Left renal pelvis (tissue), 4 donors: ENCODE results near the gene DFFB. TPM values are rescaled to one million over a fixed set of nuclear protein-coding genes. Genes with fewer than 3 reads are reported as not detected.

ENCODE experiments used
- DNase-seq, 4 donors: peaks; one replicate each; pipeline ENCODE4 v3.0.0-alpha.2; 2013; ENCODE audit warnings: low read depth in 4 of 4, low spot score in 3 of 4
- polyA plus RNA-seq, 4 donors: library from polyadenylated mRNA; unstranded; fragments of 120-200 nt; gene quantifications; one replicate each; pipeline ENCODE4 v1.2.1, GENCODE V29; 2013; ENCODE audit not compliant: insufficient read length in 4 of 4

Gene DFFB
- polyA plus RNA-seq, 4 donors = 5.2 to 11.2 (median 7.0) TPM

- no peak for DNase-seq
These were observed 35.9 kb downstream of the DFFB start for GRCh38 chr1:3893190-3893589.

DNA sequence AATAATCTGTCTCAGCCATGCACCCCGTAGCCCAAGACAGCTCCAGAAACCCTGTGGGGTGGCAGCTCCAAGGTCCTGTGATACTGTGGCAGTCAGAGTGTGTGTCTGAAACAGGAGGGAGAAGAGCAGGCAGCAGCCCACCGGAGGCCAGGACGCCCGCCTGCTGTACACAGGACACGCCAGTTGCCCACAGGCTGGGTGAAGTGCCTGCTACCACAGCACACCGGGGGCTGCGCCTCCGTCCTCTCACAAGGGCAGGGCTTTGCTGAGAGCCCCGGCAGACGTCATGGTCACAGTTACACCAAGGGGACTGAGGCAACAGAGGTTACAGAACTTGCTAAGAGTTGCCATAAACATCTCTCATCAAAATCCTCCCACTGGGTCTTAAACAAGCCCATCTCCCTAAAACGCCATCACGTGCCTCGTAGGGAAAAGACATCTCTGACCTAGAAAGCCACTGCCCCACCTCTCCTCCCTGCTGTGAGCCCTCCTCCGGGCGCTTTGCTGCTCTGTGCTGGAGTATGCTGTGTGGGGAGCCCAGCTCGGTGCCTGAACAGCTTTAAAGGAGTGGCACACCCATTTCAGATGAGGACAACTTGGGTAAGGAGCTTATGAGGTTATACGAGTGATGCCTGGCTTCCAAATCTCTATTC, 37.5 kb downstream of the DFFB start:
- no peak for DNase-seq

GRCh38 chr1:3895279-3895950, 38.1 kb downstream of the DFFB start:
- no peak for DNase-seq

DNA sequence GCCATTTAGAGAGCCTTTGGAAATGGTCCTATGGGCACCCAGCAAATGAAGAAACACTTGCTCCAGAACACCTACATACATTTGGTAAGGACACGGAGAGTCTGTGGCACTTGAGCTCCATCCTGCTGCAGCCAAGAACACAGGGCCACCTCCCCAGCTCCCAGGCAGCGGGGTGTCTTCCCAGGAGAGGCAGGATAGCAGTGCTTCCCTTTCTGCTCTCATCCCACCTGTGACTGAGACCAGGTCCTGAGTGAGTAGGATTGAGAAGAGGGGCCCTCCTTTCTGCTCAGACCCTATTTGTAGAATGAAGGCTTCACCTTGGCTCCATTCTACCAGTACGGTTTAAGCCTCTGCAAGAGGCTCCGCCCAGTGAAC, 38.7 kb downstream of the DFFB start:
- DNase-seq = no peak

DNA sequence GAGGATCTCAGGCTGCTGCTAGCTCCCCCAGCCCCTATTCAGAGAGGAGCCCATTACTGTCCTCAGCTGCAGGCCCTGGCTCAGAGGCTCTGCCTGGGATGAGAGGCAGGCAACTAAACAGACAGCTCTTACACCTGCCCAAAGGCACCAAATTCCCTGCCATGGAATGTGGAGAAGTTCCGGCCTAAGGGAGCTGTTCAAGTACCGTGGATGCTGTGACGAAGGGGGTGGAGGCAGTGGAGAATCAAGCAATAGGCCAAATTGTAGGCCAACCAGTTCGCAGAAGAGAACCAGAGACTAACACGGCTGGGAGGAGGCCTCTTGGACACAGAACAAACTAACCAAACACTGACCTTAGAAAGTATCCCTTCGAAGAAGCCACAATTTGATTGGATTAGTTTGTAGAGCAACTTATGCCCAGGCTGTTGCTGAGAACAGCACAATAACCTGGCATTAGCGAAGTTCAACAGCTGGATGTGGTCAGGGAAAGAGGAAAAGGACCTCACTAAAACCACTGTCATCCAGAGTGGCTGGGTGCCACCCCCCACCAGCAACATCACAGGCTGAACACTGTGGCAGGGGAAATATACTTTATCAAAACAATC, 39.2 kb downstream of the DFFB start:
- no peak for DNase-seq

DNA sequence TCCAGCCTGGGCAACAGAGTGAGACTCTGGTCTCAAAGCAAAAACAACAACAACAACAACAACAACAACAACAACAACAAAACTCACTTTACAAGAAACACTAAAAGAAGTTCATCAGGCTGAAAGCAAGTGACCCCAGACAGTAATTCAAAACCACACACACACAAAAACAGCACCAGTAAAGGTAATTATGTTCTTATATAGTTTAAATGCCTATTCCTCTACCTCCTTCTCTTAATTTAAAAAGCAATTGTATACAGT, 41.1 kb downstream of the DFFB start:
- DNase-seq = no peak

GRCh38 chr1:3898994-3899753, 41.9 kb downstream of the DFFB start:
- DNase-seq = no peak

GRCh38 chr1:3899754-3900149, 42.5 kb downstream of the DFFB start:
- no peak for DNase-seq

- DNase-seq = peak; percentile 97 to 99 (median 98)
These were observed 43.1 kb downstream of the DFFB start, which contains the start of gene C1orf174 for GRCh38 chr1:3900150-3900968. Gene C1orf174 (minus strand): TSS chr1:3900272. CDS start chr1:3900186, 86 bp downstream.

DNA sequence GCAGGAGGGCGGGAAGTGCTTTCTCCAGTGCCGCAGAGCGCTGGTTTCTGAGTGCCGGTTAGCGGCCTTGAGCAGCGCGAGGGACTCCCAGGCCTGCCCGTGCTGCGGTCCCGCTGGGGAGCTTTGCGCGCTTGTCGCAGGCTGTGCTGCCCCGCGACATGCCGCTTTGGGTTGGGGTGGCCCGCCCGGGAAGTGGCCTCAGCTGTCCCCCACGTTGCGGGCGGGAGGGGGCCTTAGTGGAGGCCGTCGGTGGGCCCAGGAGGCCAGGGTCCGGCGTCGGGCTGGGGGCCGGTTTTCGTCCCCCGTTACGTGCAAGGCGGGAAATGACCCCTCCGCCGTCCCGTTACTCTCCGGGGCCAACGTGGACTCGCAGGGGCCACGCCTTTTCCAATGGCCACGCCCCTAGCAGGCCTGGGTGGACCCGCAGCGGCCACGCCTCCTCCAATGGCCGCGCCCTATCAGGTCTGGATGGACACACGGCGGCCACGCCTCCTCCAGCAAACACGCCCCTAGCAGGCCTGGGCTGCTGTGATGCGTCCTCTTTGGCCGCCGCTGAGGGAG, 43.8 kb downstream of the DFFB start:
- DNase-seq = peak; percentile 91 to 94 (median 94)

- no peak for DNase-seq
These were observed 44.8 kb downstream of the DFFB start for GRCh38 chr1:3902111-3902511.

DNA sequence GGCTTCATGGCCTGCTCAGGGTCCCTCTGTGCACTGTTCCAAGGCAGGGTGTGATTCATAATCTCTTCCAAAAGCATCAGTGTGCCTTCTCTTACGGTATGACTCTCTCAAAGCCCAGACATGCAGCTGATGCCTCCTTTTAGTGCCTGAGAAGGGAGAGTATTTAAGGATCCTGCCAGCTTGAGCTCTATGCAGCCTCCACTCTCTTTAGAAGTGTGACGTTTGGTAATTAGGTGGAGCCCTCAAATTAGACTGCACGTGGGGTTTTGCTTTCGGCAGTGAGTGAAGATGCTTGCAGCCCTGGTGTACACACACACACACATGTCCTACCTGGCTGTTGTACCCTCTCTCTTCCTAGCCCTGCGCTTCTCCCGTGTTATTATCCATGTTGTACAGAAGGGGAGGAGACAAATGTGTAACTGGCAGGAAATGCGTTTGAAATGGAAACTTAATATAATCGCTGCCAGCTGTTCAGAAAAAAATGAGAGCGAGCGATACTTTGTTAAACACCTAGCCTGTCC, 45.4 kb downstream of the DFFB start:
- no peak for DNase-seq

GRCh38 chr1:3903141-3904005, 46.1 kb downstream of the DFFB start:
- no peak for DNase-seq

DNA sequence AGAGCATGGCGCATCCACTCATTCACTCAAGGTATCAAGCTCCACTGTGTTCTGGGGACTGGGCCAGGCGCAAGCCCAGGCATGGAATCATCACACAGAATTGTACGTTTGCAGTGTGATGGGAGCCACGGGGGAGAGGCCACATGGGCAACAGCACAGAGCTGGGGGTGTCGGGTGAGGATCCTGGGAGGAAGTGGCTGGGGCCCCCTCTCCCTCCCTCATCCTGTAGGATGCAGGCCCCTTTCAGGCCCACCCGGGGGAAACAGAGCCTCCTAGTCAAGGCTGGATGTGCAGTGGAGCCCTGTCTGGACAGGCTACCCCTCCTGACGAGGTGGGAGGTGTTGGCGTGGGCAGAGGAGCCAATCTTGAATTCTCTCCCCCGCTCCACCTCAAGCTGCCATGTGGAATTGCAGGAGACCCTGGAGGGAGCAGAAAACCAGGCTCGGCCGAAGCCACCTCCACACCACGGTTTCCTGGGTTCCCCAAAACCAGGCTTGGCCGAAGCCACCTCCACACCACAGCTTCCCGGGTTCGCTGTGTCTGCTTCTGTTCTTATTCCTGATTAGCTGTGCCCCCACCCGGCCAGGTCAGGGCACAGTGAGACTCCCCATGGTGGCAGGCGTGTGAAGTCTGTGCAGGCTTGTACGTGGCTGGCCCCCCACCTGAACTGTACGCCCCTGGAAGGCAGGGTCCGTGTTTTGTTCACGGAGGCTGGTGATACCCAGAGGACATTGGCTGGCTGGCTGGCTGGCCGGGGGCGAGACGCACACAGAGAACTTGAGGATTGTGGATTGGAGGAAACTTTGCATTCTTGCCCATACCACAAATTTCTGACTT, 46.9 kb downstream of the DFFB start:
- no peak for DNase-seq

- DNase-seq = no peak
These were observed 47.5 kb downstream of the DFFB start for GRCh38 chr1:3904843-3905185.

GRCh38 chr1:3905266-3905952, 48.1 kb downstream of the DFFB start:
- no peak for DNase-seq

- DNase-seq = no peak
These were observed 48.8 kb downstream of the DFFB start for GRCh38 chr1:3905953-3906671.
